DMS79 treated with DMSO at 0.1 percent for 48 hours (cell line): ENCODE measurements around the gene CAD.
"Not testable (repeated sequence)": the region's sequence is repeated elsewhere in the genome, so short reads cannot be mapped to it uniquely, and the experiment has no call there.

Experiments used
- DNase-seq: peaks from one replicate; lab custom pipeline; 2025; lab: John Stamatoyannopoulos, UW

The CAD gene

GRCh38 chr2:27217173-27218121 is at the start of gene CAD:
Gene CAD (plus strand): TSS chr2:27217369. CDS start chr2:27217552, 183 bp downstream.
- peak; percentile 75 for DNase-seq

DNA sequence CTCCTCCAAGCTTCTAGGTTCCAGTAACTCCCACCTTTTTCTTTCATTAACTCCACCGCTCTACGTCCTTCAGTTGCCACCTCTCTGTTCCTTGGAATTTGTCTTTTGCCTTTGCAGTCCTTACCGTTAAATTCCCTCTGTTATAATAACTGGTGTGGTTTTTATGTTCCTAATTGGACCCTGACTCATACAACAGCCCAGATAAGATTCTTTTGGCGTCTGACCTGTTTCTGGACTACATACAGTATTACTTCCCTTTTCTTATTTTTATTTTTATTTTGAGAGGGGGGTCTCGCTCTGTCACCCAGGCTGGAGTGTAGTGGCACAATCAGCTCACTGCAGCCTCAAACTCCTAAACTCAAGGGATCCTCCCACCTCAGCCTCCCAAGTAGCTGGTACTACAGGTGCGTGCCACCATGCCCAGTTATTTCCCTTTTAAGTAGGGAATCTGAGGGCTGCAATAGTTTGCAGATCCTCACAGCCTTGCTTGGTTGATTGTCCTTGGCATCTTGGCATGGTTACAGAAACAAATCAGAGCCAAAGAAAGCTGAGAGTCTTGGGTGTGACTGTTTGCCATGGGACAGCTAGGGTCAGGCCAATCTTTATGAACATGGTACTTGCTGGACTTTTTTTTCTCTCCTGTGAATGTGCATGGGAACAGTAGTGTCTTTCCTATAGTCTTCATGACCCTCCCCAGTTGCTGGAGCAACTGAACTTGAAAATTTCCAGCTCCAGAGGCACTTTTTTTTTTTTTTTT is 46.4 kb upstream of the CAD start:
- DNase-seq = no peak

- DNase-seq = no peak
Measured at GRCh38 chr2:27171351-27171848, 45.8 kb upstream of the CAD start.

GRCh38 chr2:27174638-27175037 is 42.5 kb upstream of the CAD start:
- no peak for DNase-seq

GRCh38 chr2:27175330-27175729 is 41.8 kb upstream of the CAD start:
- no peak for DNase-seq

- DNase-seq = not testable (repeated sequence)
Measured at GRCh38 chr2:27175781-27176180, 41.4 kb upstream of the CAD start.

- no peak for DNase-seq
Measured at GRCh38 chr2:27177441-27178351, 39.5 kb upstream of the CAD start.

GRCh38 chr2:27178469-27178868 is 38.7 kb upstream of the CAD start:
- no peak for DNase-seq

DNA sequence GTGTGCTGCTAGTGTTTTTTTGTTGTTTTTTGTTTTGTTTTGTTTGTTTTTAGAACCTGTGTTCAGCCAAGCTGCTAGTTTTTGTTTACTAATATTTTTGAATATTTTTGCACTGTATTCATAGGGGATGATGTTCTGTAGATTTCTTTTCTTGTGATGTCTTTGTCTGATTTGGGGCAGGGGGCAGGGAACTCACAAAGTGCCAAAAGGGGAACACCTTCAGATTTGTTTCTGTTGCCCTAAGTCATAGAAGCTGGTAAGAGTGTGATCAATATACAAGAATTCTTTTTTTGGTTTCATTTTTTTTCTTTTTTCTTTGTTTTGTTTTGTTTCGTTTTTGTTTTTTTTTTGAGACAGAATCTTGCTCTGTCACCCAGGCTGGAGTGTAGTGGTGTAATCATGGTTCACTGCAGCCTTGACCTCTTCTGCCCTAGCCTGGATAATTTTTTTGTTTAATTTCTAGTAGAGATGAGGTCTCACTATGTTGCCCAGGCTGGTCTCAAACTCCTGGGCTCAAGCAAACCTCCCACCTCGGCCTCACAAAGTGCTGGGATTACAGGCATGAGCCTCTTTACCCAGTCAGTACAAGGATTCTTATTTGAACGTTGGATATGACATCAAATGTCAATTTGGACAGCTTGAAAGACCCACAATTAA is 37.7 kb upstream of the CAD start:
- no peak for DNase-seq

GRCh38 chr2:27182346-27182745 is 34.8 kb upstream of the CAD start:
- DNase-seq = no peak

- no peak for DNase-seq
Measured at GRCh38 chr2:27184115-27184514, 33.1 kb upstream of the CAD start.

DNA sequence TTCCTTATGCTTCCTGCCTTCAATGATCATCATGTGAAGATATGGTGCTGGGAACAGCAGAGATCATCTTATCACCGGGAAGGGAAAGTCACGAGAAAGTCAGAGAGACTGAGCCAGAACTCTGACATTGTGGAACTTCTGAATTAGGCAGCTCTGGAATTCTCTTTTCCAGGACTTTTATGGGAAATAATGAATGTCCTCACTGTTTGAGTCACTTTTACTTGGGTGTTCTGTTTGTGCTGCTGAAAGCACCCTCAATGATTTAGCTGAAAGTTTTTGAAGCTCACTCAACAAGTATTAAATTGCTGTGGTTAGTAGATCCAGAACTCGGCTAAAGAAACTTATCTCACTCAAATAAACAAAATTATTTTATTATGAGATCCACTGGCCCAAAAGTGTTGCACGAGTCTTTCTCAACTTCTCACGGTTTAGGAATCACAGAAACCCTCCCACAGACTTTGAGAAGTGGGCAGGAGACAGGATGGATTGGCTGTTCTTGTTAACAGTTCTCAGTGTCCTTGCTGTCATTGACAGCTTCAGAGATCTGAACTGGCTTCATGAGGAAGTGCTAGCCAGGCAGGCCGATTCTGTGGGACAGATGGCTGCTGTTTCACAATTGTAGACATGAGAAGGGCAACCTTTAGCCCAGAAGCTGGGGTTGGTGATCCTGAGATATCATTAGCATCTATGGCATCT is 31.7 kb upstream of the CAD start:
- no peak for DNase-seq

- no peak for DNase-seq
Measured at GRCh38 chr2:27186613-27187345, 30.4 kb upstream of the CAD start.

DNA sequence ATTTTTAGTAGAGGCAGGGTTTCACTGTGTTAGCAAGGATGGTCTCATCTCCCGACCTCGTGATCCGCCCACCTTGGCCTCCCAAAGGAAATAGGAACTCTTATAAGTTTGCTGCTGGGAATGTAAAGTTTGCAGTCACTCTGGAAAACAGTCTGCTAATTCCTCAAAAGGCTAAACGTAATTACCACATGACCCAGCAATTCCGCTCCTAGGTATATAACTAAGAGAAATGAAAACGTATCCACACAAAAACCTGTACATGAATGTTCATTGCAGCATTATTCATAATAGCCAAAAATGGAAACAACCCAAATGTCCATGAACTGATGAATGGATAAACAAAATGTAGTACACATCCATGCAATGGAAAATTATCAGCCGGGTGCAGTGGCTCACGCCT is 27.2 kb upstream of the CAD start:
- DNase-seq = no peak

GRCh38 chr2:27191070-27191829 is 25.9 kb upstream of the CAD start:
- DNase-seq = peak; percentile 32

- DNase-seq = no peak
Measured at GRCh38 chr2:27194538-27195354, 22.4 kb upstream of the CAD start.

- not testable (repeated sequence) for DNase-seq
Measured at GRCh38 chr2:27195799-27196198, 21.4 kb upstream of the CAD start.

DNA sequence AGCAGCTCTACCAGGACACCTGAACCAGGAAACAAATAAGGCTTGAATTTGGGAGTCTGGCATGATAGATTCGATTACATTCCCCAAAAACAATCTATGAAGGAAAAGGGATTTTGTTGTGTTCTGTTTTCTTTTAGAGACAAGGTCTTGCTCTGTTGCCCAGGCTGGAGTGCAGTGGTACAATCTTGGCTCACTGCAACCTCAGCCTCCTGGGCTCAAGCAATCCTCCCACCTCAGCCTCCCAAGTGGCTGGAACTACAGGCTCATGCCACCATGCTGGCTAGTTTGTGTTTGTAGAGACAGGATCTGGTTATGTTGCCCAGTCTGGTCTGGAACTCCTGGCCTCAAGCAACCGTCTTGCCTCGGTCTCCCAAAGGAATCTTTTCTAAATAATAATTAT is 19.1 kb upstream of the CAD start:
- DNase-seq = not testable (repeated sequence)
